ENCODE measurements around the gene KCND3.

DNA sequence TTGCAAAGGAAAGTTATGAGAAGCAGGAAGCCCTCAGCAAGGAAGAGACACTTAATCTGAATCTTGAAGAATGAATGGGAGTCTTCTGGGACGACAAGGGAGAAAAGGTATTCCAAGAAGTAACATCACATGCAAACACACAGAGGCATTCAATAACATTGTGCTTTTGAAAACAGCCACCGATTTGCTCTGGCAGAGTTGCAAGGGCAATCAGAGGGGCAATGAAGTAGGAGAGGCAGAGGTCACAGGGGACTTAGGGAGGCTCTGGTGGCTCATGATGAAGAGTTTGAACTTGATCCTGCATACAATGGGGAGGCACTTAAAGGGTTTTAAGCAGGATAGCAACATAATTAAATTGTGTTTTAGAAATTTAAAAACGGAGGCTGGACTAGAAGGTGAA is 126.1 kb downstream of the KCND3 start:
- TF ChIP-seq, protein P1, sequence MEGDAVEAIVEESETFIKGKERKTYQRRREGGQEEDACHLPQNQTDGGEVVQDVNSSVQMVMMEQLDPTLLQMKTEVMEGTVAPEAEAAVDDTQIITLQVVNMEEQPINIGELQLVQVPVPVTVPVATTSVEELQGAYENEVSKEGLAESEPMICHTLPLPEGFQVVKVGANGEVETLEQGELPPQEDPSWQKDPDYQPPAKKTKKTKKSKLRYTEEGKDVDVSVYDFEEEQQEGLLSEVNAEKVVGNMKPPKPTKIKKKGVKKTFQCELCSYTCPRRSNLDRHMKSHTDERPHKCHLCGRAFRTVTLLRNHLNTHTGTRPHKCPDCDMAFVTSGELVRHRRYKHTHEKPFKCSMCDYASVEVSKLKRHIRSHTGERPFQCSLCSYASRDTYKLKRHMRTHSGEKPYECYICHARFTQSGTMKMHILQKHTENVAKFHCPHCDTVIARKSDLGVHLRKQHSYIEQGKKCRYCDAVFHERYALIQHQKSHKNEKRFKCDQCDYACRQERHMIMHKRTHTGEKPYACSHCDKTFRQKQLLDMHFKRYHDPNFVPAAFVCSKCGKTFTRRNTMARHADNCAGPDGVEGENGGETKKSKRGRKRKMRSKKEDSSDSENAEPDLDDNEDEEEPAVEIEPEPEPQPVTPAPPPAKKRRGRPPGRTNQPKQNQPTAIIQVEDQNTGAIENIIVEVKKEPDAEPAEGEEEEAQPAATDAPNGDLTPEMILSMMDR (conservative IDR thresholded peaks at IDR 0.05) = no peak
- TF ChIP-seq ZFX (IDR thresholded peaks at IDR 0.05) = no peak
